ENCODE results near the gene TRIM40. TPM values are rescaled to one million over a fixed set of nuclear protein-coding genes. Genes with fewer than 3 reads are reported as not detected.

Gene TRIM40
- total and polyA plus RNA-seq, 2 of the 13 experiments (the other 11 are each of a cell fraction or from before 2014, with no cell fraction given) = 0.58 TPM; not detected in 1

DNA sequence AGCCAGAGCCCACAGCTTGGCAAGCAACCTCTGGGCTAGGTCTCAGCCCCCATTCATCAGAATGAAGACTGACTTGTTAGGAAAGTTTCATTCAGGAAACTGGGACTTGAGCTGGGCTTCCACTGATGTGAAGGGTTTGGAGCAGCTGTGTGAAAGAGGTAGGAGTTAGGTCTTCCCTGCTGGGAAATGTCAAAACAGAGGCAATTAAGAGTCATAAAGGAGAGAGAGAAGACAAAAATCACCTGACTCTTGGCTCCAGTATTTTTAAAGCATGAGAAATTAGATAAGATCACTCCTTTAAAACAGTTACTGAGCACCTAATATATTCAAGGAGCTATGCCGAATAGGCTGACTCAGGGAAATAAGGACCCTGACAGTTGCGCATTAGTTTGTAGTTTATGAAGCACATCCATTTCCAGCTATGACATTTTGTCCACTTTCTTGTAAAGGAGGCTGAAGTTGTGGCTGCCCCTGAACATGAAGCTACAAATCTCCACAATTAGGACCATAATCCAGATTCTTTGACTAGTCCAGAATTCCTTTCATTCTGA, 3.9 kb upstream of the TRIM40 start (continued):
- TF ChIP-seq, protein P1, sequence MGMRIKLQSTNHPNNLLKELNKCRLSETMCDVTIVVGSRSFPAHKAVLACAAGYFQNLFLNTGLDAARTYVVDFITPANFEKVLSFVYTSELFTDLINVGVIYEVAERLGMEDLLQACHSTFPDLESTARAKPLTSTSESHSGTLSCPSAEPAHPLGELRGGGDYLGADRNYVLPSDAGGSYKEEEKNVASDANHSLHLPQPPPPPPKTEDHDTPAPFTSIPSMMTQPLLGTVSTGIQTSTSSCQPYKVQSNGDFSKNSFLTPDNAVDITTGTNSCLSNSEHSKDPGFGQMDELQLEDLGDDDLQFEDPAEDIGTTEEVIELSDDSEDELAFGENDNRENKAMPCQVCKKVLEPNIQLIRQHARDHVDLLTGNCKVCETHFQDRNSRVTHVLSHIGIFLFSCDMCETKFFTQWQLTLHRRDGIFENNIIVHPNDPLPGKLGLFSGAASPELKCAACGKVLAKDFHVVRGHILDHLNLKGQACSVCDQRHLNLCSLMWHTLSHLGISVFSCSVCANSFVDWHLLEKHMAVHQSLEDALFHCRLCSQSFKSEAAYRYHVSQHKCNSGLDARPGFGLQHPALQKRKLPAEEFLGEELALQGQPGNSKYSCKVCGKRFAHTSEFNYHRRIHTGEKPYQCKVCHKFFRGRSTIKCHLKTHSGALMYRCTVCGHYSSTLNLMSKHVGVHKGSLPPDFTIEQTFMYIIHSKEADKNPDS (CRISPR knock-in tag; IDR thresholded peaks at IDR 0.05) = no peak
- TF ChIP-seq PITX1 (CRISPR knock-in tag; IDR thresholded peaks at IDR 0.05) (no peak), MAFF (IDR thresholded peaks at IDR 0.05; ENCODE audit: low read depth, low read length) (peak; percentile 86), RORA (CRISPR knock-in tag; IDR thresholded peaks at IDR 0.05) (no peak), ZNF772 (CRISPR knock-in tag; IDR thresholded peaks at IDR 0.05) (peak; percentile 39; the same call in 1 of the 2 replicates), FOXK2 (IDR thresholded peaks at IDR 0.05) (no peak), EP300 (IDR thresholded peaks at IDR 0.05; ENCODE audit: low read depth in 2 of 2, low read length in 2 of 2) (no peak), EP300 (CRISPR knock-in tag; IDR thresholded peaks at IDR 0.05; ENCODE audit: borderline replicate concordance) (no peak)
- TF ChIP-seq, protein P2, sequence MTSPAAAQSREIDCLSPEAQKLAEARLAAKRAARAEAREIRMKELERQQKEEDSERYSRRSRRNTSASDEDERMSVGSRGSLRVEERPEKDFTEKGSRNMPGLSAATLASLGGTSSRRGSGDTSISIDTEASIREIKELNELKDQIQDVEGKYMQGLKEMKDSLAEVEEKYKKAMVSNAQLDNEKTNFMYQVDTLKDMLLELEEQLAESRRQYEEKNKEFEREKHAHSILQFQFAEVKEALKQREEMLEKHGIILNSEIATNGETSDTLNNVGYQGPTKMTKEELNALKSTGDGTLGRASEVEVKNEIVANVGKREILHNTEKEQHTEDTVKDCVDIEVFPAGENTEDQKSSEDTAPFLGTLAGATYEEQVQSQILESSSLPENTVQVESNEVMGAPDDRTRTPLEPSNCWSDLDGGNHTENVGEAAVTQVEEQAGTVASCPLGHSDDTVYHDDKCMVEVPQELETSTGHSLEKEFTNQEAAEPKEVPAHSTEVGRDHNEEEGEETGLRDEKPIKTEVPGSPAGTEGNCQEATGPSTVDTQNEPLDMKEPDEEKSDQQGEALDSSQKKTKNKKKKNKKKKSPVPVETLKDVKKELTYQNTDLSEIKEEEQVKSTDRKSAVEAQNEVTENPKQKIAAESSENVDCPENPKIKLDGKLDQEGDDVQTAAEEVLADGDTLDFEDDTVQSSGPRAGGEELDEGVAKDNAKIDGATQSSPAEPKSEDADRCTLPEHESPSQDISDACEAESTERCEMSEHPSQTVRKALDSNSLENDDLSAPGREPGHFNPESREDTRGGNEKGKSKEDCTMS (CRISPR knock-in tag; conservative IDR thresholded peaks at IDR 0.05) = no peak

Data from HepG2 (cell line).